ENCODE data around the gene CHCHD2.

DNA sequence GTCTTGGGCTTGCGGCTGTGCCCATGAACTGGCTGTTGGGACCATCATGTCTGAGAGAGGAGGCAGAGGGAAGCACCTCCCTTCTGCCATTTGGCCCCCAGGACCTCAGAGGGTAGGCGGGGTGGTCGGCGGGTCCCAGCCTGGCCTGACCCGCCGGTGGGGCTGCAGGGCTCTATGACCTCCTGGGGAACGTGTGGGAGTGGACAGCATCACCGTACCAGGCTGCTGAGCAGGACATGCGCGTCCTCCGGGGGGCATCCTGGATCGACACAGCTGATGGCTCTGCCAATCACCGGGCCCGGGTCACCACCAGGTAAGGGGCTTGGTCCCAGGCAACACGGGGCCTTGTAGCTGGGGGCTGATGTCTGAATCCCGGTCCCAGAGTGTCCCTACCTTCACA is 28.1 kb downstream of the CHCHD2 start:
- TF ChIP-seq, protein P1, sequence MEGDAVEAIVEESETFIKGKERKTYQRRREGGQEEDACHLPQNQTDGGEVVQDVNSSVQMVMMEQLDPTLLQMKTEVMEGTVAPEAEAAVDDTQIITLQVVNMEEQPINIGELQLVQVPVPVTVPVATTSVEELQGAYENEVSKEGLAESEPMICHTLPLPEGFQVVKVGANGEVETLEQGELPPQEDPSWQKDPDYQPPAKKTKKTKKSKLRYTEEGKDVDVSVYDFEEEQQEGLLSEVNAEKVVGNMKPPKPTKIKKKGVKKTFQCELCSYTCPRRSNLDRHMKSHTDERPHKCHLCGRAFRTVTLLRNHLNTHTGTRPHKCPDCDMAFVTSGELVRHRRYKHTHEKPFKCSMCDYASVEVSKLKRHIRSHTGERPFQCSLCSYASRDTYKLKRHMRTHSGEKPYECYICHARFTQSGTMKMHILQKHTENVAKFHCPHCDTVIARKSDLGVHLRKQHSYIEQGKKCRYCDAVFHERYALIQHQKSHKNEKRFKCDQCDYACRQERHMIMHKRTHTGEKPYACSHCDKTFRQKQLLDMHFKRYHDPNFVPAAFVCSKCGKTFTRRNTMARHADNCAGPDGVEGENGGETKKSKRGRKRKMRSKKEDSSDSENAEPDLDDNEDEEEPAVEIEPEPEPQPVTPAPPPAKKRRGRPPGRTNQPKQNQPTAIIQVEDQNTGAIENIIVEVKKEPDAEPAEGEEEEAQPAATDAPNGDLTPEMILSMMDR (IDR thresholded peaks at IDR 0.05 in 2 of 3, conservative IDR thresholded peaks at IDR 0.05 in 1 of 3; ENCODE audit: borderline replicate concordance in 1 of 3, insufficient read depth in 1 of 3, low read depth in 2 of 3, low read length in 2 of 3): no peak
- no peak for TF ChIP-seq RAD21 (IDR thresholded peaks at IDR 0.05; ENCODE audit: low read depth)

Measured in HCT116 (cell line).